Fibroblast of upper back skin (primary cell): ENCODE data around the gene TNFAIP3.
A peak's percentile ranks its signal among the peaks of the same experiment; 100 is the strongest.

Source experiments
- DNase-seq: peaks from one replicate; pipeline ENCODE4 v3.0.0-alpha.2; 2013

The TNFAIP3 gene

DNA sequence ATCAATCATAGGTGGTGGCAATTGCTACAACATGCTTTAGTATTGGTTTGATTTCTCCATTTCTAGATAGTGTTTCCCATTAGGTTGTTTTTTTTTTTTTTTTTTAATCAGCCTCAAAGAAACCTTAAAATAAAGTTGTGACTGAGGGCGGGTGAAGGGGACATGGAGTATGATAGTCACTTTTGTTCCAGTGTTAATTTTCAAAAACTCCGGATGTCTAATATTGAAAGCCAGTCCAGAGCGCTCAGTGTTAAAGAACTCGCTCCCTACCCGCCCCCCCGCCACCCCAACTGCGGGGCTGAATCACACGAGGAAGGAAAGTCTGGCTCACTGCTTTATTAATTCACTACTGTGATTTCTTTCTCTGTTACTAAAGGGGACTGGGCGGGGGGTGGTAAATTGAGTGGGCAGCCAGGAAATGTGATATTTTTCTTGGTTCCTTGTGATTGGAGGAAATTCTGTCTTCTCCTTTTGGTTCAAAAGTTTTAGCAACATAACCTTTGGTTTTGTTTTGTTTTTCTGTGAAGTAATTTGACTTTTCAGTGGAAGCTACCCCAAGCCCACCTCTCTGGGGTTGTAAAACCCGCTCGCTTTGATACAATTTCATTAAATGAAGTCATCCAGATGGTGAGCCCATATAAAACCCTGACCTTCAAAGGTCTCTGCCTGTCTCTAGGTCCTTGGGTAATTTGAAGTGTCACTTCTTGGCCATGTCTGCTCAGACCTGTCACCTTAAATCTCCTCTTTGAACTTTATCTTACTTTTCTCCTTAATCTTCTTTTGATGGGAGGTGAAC, 38.0 kb downstream of the TNFAIP3 start:
- DNase-seq = no peak

- DNase-seq = no peak
Measured at GRCh38 chr6:137906020-137906472, 39.0 kb downstream of the TNFAIP3 start.

GRCh38 chr6:137907170-137907569, 40.1 kb downstream of the TNFAIP3 start:
- DNase-seq = no peak

DNA sequence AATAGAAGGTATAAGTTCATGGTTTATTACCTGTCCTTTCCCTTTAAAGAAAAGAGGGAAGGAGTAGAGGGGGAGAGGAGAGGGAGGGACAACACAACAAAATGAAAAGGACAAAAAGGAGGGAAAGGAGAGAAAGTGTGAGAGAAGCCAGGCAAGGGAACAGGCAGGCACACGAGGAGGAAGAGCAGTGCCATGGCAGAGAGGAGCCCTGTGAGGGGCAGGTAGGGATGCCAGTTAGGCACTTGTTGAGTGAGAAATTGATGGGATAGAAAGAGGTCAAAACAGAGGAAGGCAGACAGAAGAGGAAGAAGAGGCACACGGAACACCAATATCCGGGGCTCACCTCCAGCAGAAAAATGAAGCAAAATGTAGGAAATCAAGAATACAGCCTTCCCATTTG, 42.5 kb downstream of the TNFAIP3 start:
- no peak for DNase-seq

GRCh38 chr6:137910424-137910834, 43.4 kb downstream of the TNFAIP3 start:
- peak; percentile 56 for DNase-seq

- DNase-seq = no peak
Measured at GRCh38 chr6:137910843-137911456, 43.9 kb downstream of the TNFAIP3 start.

- DNase-seq = no peak
Measured at GRCh38 chr6:137911675-137912191, 44.7 kb downstream of the TNFAIP3 start.

GRCh38 chr6:137912813-137913212, 45.8 kb downstream of the TNFAIP3 start:
- no peak for DNase-seq

DNA sequence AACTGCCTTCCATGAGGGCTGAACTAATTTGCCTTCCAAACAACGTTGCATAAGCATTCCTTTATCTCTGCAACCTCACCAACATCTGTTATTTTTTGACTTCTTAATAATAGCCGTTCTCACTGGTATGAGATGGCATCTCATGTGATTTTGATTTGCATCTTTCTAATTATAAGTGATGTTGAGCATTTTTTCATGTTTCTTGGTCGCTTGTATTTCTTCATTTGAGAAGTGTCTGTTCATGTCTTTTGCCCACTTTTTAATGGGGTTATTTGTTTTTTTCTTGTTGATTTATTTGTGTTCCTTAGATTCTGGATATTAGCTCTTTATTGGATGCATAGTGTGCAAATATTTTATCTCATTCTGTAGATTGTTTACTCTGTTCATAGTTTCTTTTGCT, 46.4 kb downstream of the TNFAIP3 start:
- DNase-seq = no peak

GRCh38 chr6:137913996-137914529, 47.0 kb downstream of the TNFAIP3 start:
- DNase-seq = no peak

- DNase-seq = no peak
Measured at GRCh38 chr6:137914530-137915193, 47.6 kb downstream of the TNFAIP3 start.

- no peak for DNase-seq
Measured at GRCh38 chr6:137915790-137916189, 48.7 kb downstream of the TNFAIP3 start.

DNA sequence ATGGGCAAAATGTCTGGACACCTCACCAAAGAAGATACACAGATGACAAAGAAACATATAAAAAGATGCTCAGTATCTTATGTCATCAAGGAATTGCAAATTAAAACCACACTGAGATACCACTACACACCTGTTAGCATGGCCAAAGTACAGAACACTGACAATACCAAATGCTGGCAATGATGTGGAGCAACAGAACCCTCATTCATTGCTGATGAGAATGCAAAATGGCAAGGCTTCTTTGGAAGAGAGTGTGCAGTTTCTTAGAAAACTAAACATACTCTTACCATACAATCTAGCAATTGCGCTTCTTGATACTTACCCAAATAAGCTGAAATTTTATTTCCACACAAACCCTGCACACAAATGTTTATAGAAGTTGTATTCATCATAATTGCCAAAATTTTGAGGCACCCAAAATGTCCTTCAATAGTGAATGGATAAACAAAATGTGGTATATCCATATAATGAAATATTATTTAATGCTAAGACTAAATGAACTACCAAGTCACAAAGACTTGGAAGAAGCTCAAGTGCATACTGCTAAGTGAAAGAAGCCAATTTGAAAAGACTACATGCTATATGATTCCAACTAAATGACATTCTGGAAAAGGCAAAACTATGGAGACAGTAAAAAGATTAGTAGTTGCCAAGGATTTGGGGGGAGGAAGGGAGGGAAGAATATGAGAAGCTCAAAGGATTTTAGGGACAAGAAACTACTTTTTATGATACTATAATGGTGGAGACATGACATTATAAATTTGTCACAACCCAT, 50.7 kb downstream of the TNFAIP3 start:
- no peak for DNase-seq

GRCh38 chr6:137919502-137919823, 52.4 kb downstream of the TNFAIP3 start:
- DNase-seq = no peak

DNA sequence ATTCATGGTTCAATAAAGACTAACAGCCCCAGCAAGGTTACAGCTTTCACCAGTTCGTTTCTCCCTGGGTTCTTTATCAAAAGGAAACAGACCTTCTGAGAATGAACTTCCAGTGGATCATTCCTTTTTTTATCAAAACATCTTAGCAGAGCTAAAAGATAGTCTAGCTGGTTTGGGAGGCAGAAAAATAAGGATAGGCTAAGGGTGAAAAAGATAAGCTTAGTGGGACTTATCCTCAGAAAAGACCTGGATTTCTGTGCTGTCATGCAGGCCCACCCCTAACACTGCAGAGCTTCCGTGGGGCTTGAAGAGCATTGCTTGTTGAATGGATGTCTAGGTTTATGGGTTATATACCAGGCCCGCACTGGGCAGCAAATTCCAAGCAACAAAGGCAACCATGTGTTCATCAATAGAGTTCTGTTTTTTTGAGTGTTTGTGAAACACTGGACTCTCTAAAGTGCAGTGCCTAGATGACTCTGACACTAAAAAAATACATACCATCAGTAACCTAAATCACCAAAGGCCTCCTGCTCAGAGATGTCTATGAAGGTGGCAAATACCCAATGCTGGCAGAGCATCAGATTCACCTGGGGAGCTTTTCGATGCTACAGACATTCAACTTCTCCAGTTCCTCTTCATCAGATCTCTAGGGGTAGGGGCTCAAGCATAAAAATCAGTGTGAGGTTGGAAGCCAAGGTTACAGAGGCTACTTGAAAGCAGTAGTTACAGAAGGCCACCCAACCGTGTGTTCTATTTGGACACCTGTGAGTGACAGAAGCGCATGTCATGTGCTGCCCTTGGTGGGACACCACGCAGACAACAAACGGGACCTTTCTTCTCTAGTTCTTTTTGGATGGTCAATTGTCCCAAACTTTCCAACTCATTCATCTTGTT, 53.0 kb downstream of the TNFAIP3 start:
- no peak for DNase-seq

DNA sequence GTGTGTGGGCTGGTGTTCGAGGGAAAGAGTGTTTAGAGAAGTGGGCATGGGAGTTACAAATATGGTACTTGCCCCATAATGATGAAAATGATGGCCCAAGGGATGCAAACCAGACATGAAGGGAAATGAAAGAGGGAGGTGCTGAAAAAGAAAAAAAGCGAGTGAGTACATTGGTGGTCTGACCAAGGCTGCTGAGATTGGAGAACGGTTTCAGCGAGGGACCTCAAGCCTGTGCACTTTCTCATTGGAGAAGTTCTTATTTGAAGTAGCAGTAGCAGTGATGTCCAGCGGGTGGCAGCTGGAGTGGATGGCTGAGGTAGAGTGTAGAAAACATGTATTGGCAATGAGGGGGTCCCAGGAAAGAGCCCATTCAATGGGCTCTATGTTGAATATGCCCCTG, 54.8 kb downstream of the TNFAIP3 start:
- DNase-seq = no peak

DNA sequence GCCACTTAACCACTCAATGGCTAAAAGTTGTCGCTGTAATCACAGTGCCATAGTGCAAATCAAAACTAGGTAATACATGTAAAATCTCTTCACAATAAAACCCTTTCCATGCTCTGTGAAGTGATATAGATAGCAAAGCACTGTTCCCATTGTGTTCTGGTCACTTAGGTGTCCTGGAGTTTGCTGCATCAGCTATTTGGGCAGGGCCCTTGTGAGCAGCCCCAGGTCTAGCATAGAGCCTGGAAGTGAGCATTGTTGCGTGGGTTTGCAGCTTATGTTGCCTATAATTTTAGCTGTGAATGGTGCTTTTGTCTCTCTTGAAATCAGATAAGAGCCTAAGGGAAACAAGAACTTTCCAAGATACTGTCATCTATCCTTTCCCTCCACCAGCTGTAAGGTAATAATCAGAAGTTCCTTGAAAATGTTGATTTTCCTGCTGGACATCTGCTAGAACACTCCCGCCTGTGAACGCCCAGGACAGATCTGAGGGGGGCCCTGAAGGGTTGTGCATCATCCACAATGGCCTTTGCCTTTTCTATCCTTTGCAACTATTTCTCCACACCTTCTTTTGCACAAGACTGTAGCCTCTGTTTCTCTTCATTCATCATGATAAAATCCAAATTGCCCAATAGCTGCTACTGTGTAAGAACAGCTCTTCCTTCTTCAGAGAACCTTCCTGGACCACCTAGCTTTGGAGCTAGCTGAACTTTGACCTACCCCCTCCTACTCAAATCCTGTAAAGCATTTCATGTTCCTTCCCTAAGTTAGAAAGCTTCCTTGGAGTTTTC, 57.0 kb downstream of the TNFAIP3 start:
- DNase-seq = no peak

GRCh38 chr6:137925141-137925698, 58.2 kb downstream of the TNFAIP3 start:
- DNase-seq = no peak

DNA sequence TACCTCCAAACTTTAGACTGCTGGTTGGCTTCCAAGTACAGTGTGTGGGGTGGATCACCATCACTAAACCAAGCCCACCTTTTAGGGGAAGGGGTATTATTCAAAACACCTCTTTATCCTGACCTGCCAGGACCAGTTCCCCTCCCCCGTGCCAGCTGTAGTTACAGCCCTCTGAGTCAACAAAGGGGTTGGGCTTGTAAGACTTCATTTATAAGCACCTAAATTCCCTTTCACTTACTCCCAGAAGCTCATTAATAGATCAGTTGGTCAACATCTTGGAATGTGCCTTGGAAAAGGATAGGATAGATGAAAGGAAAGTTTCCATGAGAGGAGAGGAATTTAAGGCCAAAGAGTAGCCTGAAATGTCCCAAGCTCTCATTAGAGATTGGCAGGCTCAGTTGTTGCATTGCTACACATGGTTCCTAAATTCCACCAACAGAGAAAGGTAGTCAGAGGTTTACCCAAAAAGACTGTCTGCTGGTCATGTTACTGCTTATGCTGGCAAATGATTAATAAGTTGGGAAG, 59.2 kb downstream of the TNFAIP3 start:
- DNase-seq = peak; percentile 97

DNA sequence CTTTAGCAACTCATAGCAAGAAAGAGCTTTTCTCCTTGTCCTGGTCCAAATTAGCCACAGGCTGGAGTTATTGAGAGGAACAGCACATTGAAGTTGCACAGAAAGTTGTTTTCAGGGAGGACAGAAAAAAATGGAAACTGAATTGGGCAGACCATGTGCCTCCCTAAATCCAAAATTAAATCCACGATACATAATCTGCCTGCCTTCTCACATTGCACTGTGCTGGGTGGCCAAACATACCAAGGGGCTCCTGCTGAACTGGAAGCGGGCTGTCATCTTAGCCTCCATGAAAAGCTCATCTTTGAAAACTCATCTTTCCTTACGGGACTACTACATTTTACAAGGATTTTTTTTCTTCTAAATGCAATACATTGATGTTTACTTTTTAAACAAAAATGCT, 59.9 kb downstream of the TNFAIP3 start:
- no peak for DNase-seq
